ENCODE measurements around the gene CCDC170. TPM values are rescaled to one million over a fixed set of nuclear protein-coding genes. Genes with fewer than 3 reads are reported as not detected.
A peak's percentile ranks its signal among the peaks of the same experiment; 100 is the strongest.
"Not testable (repeated sequence)": the region's sequence is repeated elsewhere in the genome, so short reads cannot be mapped to it uniquely, and the experiment has no call there.

The CCDC170 gene
- total RNA-seq, 1 experiment from 2014 or later, result 0.12 TPM

DNA sequence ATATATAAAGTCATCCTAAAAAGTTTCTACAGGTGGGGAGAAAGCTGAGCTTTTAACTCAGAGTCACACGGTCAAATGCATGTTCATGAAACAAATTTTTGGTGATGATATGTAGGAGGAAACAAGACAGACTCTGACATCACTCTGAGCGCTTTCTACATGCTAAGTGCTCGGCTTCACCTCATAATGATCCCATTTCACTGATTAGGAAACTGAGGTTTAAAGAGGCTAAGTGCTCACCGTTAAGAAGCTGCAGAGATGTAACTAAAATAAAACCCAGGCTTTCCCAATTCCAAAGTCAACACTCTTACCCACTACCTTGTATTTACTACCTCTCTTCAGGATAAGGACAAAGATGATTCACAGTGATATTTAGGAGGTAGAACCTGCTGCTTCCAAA lies 46.6 kb upstream of the CCDC170 start (continued):
- TF ChIP-seq, protein P1, sequence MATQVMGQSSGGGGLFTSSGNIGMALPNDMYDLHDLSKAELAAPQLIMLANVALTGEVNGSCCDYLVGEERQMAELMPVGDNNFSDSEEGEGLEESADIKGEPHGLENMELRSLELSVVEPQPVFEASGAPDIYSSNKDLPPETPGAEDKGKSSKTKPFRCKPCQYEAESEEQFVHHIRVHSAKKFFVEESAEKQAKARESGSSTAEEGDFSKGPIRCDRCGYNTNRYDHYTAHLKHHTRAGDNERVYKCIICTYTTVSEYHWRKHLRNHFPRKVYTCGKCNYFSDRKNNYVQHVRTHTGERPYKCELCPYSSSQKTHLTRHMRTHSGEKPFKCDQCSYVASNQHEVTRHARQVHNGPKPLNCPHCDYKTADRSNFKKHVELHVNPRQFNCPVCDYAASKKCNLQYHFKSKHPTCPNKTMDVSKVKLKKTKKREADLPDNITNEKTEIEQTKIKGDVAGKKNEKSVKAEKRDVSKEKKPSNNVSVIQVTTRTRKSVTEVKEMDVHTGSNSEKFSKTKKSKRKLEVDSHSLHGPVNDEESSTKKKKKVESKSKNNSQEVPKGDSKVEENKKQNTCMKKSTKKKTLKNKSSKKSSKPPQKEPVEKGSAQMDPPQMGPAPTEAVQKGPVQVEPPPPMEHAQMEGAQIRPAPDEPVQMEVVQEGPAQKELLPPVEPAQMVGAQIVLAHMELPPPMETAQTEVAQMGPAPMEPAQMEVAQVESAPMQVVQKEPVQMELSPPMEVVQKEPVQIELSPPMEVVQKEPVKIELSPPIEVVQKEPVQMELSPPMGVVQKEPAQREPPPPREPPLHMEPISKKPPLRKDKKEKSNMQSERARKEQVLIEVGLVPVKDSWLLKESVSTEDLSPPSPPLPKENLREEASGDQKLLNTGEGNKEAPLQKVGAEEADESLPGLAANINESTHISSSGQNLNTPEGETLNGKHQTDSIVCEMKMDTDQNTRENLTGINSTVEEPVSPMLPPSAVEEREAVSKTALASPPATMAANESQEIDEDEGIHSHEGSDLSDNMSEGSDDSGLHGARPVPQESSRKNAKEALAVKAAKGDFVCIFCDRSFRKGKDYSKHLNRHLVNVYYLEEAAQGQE (IDR thresholded peaks at IDR 0.05; ENCODE audit: low read depth), result no peak

DNA sequence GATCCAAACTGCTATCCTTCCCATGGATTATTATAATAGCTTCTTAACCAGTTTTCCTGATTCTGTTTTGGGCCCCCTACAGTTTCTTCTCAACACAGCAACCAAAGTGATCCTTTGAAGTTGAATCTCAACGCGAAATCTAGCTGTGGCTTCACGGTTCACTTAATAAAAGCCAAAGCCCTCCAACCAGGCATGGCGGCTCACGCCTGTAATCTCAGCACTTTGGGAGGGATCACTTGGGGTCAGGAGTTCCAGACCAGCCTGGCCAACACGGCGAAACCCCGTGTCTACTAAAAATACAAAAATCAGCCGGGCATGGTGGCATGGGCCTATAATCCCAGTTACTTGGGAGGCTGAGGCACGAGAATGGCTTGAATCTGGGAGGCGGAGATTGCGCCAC lies 45.2 kb upstream of the CCDC170 start:
- Histone ChIP-seq H3K79me2 (ENCODE audit: insufficient read depth, low read length) (peaks cover 65% of the 10 kb centered on the region), H3K4me3 (replicated peaks in 1 of 2; ENCODE audit: low read depth in 1 of 2, low read length in 2 of 2) (no peak overlapping the region), H3K9me3 (ENCODE audit: control insufficient read depth in 1 of 2, insufficient read depth in 1 of 2, low read depth in 1 of 2, low read length in 2 of 2) (no peaks in the 10 kb centered on the region), H4K20me1 (ENCODE audit: insufficient read depth) (no peaks in the 10 kb centered on the region; the same call in 1 of the 2 replicates), H2AFZ (ENCODE audit: low read depth, low read length, poor library complexity, severe bottlenecking) (no peak overlapping the region), H3K9me2 (ENCODE audit: insufficient read depth) (no peaks in the 10 kb centered on the region), H3K27me3 (ENCODE audit: insufficient read depth, low read length) (no peaks in the 10 kb centered on the region), H3K4me2 (ENCODE audit: low read length) (no peak overlapping the region), H3K9ac (ENCODE audit: low read length) (no peak overlapping the region), H3K27ac (ENCODE audit: low read depth, low read length) (no peak overlapping the region), H3K36me3 (ENCODE audit: control insufficient read depth in 1 of 2, insufficient read depth in 2 of 2, low read length in 2 of 2) (peaks cover 0 to 7% of the 10 kb centered on the region in 2 experiments; a peak in 2 of 4 replicates), H3K4me1 (ENCODE audit: control insufficient read depth in 1 of 2, insufficient read depth in 2 of 2, low read length in 2 of 2) (peaks cover 0 to 24% of the 10 kb centered on the region in 2 experiments; a peak in 3 of 4 replicates)
- no peak for TF ChIP-seq ZFX (IDR thresholded peaks at IDR 0.05)
- TF ChIP-seq, protein P2, sequence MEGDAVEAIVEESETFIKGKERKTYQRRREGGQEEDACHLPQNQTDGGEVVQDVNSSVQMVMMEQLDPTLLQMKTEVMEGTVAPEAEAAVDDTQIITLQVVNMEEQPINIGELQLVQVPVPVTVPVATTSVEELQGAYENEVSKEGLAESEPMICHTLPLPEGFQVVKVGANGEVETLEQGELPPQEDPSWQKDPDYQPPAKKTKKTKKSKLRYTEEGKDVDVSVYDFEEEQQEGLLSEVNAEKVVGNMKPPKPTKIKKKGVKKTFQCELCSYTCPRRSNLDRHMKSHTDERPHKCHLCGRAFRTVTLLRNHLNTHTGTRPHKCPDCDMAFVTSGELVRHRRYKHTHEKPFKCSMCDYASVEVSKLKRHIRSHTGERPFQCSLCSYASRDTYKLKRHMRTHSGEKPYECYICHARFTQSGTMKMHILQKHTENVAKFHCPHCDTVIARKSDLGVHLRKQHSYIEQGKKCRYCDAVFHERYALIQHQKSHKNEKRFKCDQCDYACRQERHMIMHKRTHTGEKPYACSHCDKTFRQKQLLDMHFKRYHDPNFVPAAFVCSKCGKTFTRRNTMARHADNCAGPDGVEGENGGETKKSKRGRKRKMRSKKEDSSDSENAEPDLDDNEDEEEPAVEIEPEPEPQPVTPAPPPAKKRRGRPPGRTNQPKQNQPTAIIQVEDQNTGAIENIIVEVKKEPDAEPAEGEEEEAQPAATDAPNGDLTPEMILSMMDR (IDR thresholded peaks at IDR 0.05 in 2 of 3, conservative IDR thresholded peaks at IDR 0.05 in 1 of 3; ENCODE audit: borderline replicate concordance in 1 of 3, insufficient read depth in 1 of 3, low read depth in 2 of 3, low read length in 2 of 3), result 0 out of 6 replicates have a peak, but pooled peaks of 1 of the 3 experiments have one; percentile 16
- intact Hi-C loops (cut with micrococcal nuclease), result no loop called here
- ATAC-seq, result no peak
- no TSS peak for BruUV-seq (replicated peaks)
- ChIA-PET POLR2A (interaction anchor here (0.6 kb wide), 1 partner anchor 91 kb away, joined by 3 read pairs; no protein-coding TSS in a partner anchor), RAD21 (ENCODE audit: low non-redundant PET in 1 of 2, low total read pairs in 2 of 2, uncharacterized antibody in 2 of 2, unreplicated experiment in 2 of 2) (no interaction called here), CTCF (interaction anchor here (0.7 to 1.2 kb wide), 2 partner anchors 540 to 631 kb away, joined by 3 to 4 read pairs; no protein-coding TSS in a partner anchor)
- no peak for DNase-seq (ENCODE audit: low read depth, low spot score)

DNA sequence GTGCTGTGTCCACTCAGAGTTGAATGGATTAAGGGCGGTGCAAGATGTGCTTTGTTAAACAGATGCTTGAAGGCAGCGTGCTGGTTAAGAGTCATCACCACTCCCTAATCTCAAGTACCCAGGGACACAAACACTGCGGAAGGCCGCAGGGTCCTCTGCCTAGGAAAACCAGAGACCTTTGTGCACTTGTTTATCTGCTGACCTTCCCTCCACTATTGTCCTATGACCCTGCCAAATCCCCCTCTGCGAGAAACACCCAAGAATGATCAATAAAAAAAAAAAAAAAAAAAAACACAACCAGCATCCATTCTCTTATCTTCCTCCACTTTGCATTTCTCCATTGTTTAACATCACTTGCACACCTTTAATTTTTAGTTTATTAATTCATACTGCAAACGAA lies 42.9 kb upstream of the CCDC170 start:
- H3K27me3 ChIP-seq (ENCODE audit: insufficient read depth, low read length); H4K20me1 ChIP-seq (ENCODE audit: insufficient read depth); H3K36me3 ChIP-seq (ENCODE audit: control insufficient read depth in 1 of 2, insufficient read depth in 2 of 2, low read length in 2 of 2); DNase-seq (ENCODE audit: low read depth, low spot score); H2AFZ ChIP-seq (ENCODE audit: low read depth, low read length, poor library complexity, severe bottlenecking); ATAC-seq; H3K27ac ChIP-seq (ENCODE audit: low read depth, low read length); CTCF ChIA-PET; H3K9me3 ChIP-seq (ENCODE audit: control insufficient read depth in 1 of 2, insufficient read depth in 1 of 2, low read depth in 1 of 2, low read length in 2 of 2); intact Hi-C loops (cut with micrococcal nuclease); H3K9me2 ChIP-seq (ENCODE audit: insufficient read depth); BruUV-seq (replicated peaks); RAD21 ChIA-PET (ENCODE audit: low non-redundant PET in 1 of 2, low total read pairs in 2 of 2, uncharacterized antibody in 2 of 2, unreplicated experiment in 2 of 2): not testable (repeated sequence)
- H3K4me1 ChIP-seq (ENCODE audit: control insufficient read depth in 1 of 2, insufficient read depth in 2 of 2, low read length in 2 of 2), result peaks cover 0 to 22% of the 10 kb centered on the region in 2 experiments; a peak in 3 of 4 replicates
- POLR2A ChIA-PET, result interaction anchor here (0.8 to 1.3 kb wide), 2 partner anchors 10 to 13 kb away, joined by 3 to 4 read pairs; no protein-coding TSS in a partner anchor
- peak overlapping the region; percentile 66 for H3K9ac ChIP-seq (ENCODE audit: low read length)
- peak overlapping the region; percentile 87 for H3K4me2 ChIP-seq (ENCODE audit: low read length)
- H3K79me2 ChIP-seq (ENCODE audit: insufficient read depth, low read length), result peaks cover 48% of the 10 kb centered on the region
- H3K4me3 ChIP-seq (replicated peaks in 1 of 2; ENCODE audit: low read depth in 1 of 2, low read length in 2 of 2), result peak overlapping the region; percentile 69 to 84
